ENCODE data around the gene ABHD12.

DNA sequence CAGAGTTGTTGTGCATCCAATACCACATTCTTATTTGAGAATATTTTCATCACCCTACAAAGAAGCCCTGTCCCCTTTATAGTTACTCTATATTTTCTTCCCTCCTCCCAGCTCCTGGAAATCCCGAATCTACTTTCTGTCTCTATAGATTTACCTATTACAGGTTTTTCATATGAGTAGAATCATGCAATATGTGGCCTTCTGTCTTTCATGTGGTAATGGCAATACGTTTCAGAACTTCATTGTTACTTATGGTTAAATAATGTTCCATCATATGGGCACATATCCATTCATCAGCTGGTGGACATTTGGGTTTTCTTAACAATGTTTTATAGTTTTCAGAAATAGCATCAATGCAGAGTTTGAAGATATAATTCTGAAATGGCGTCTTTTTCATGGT is 33.9 kb upstream of the ABHD12 start:
- TF ChIP-seq POLR2AphosphoS5 (IDR thresholded peaks at IDR 0.05; ENCODE audit: low read depth, low read length) (no peak), POLR2A (IDR thresholded peaks at IDR 0.05; ENCODE audit: low read depth, low read length) (no peak), TAF1 (IDR thresholded peaks at IDR 0.05; ENCODE audit: low read depth, low read length) (no peak)

Measured in GM12891 (cell line).